HG02870 (cell line): ENCODE data around the gene FUT3.
"Not testable (repeated sequence)": the region's sequence is repeated elsewhere in the genome, so short reads cannot be mapped to it uniquely, and the experiment has no call there.

Experiments
- ATAC-seq: cut with Tn5 transposase; IDR thresholded peaks from one replicate; pipeline ENCODE4 v1.9.1; 2021; ENCODE audit warnings: mild to moderate bottlenecking, moderate library complexity; ENCODE audit not compliant: unreplicated experiment

FUT3 gene

DNA sequence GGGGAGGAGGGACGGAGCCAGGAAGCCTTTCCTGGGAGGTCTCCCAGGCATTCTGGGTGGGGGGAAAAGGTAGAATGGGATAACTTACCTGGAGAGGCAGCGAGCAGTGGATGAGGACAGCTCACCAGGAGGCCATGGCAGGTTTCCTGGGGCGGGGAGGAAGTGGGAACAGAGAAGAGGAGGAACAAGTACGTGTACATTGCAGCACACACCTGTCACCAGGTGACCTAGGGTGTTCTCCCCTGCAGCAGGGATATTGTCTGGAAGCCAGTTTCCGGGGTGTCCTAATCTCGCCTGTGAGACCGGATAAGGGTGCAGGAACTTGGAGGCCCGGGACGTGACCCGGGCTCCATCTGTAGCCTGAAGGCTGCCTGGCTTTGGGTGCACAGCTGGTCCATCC lies at the start of gene FUT3:
TSS of gene FUT3 (minus strand) at position 148 of the 400 bp plus-strand sequence.
- ATAC-seq: no peak

DNA sequence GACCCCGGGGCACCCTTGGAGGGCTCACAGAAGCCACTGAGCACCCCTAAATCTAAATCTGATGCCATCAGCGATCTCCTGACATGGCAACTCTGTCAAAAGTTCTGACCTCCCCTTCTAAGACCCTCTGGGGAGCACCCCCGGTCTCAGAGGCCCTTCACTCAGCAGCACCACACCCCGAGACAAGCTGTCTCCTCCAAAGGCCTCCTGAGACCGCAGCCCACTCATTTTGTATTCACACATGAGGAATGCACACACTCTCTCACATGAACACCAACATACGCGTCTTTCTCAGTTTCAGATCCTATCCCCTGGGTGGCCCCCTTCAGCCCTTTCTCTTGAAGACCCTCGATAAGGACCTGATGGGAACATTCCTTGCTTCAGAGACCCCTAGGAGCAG lies 49.7 kb upstream of the FUT3 start:
- ATAC-seq: no peak

DNA sequence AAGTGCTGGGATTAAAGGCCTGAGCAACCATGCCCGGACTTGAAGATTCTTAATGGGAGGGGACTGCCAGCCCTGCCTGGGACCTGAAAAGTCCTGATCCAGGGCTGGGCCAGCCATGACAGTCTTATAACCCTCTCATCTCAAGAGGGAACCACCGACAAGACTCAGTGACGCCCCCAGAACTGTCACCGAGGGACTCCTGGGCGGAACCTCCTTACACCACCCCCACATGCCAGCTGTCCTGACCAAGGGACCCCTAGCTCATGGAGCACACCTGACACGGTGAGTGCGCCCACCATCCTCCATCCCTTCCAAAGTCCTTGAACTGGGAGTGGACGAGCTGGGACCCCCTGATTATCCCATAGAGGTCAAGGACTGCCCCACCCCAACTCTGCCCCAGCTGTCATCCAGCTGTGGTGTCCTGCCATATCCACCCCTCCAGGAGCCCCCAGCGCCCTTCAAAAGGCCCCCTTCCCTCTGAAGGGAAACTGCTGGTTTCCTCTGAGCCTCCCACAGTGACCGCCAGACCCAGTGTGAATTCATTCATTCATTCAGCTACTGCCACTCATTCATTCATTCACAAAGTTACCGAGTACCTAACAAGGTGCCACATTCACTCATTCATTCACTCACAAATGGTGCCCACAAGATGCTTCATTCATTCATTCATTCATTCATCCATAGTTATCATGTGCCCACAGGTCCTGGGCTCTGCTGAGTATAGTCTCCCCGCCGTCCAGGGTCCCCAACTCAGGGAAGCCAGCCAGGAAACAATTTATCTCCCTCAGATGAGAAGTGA lies 48.7 kb upstream of the FUT3 start:
- ATAC-seq: no peak

DNA sequence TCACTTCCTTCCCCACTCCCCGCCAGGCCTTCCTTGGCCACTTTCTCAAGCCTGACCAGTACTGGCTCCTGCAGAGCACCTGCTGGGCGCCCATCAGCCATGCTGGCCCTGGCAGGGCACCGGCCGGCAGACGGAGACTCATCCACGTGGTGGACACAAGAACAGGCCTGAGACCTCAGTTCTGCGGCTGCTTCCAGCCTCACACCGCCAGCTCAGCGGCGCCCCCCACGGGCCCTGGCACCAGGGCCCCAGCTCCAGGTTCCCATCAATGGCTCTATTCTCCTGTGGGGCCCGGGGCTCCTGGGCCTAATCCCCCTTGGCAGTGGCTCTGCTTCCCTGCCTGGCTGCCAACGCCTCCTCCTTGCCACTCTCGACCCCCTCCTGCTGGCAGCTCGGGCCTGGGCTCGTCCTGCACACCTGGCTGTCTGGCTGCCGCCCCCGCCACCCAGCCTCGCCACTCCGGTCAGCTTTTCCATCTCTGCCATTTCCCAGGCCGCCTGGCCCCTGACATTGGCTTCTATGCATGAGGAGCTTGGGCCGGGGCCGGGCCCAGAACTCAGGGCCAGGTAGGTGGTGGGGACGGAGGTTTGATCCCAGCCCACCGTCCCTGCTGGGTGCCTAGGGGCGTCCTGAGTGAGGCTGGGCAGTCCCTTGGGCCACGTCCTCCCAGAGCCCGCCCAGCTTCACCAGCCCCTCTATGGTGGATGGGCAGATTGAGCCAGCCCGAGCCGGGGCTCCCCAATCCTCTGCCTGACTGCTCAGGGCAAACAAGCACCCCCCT lies 46.1 kb upstream of the FUT3 start:
- ATAC-seq: no peak

DNA sequence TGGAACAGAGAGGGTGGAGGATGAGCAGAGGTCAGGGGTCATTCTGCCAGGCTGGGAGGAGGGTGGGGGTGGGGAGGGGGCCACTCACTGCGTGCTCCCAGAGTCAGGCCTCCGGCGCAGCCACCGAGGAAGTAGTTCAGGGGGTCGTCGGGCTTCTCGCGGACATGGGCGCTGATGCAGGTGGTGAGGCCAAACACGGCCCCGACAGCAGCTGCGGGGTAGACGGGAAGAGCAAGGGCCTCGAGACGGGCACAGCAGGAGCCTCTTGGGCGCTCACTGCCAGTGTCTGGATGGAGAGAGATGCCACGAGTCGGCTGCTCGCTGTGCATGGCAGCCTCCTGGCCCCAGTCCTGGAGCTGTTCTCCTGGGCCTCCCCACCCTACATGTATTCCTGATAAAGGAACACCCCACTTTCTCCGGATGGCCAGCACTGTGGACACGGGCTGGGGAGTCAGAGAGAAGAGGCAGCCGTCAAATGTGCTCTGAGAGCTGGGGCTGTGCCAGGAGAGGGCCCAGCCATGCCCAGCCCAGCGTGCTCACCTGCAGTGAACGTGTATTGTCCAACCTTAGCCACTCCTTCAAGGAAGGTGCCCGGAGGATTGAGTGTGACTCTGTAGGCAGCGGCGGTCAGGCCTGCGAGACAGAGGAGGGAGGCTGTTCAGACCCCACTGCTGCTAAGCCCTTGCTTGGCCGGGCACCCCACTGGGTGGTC lies 45.3 kb upstream of the FUT3 start:
- ATAC-seq: no peak

DNA sequence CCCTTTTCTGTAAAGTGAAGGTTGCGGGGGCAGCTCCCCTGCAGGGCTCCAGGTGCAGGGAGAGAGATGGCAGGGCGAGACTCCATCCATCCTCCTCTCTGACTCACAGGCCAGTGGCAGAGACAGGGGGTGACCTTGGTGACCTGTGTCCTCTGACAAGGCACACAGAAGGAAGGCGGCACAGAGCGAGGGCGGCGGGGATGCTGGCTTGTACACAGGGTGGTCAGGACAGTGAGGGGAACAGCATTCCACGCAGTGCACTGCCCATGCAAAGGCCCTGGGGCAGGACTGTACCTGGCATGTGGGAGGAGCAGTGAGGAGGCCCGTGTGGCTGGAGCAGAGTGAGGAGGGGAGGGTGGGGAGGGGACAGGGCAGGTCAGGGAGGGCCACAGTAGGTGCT lies 44.6 kb upstream of the FUT3 start:
- ATAC-seq: no peak

DNA sequence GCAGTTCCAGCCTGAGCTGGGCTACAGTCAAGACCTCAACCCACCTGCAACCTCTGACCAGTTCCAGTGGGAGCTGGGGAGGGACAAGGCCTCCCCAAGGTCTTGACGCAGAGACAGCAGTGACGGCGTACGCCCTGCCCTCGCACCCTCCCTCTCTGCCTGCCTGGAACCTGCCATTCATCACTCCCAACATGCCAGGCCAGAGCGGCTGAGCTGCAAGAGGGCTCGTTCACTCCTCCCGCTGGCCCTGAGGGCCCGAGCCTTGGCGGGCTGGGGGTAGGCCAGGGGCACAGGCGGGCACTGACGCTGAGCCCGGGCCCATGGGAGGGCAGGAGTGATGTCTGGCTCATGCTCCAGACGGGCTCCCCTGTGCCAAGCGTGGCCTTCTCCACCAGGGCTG lies 44.2 kb upstream of the FUT3 start:
- ATAC-seq: no peak

DNA sequence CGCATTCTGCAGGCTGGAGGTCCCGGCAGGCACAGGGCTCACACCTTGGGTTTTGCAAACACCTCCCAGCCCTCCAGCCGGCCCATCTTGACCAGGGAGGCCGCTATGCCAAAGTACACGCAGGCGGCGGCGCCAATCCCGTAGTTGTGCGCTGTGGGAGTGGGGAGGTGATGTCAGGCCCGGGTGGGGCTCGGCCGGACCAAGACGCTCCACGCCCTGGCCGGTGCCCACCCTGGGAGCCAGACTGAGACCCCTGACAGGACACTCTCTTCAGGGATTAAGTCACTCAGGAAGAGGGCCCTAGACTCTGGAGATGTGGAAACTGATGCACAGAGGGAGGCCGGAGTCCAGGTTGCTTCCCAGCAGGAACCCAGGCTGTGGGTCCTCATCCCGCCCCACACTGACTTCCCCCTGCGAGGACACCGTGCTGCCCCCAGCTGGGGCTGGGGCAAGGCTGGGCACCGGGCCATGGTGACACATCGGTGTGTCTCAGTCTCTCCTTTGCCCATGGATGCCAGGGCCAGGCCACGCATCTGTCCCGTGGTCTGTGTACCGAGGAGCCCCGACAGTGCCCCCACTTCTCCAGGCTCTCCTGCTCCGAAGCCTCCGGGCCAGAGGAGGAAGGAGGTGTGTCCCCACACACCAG lies 43.6 kb upstream of the FUT3 start:
- ATAC-seq: no peak

DNA sequence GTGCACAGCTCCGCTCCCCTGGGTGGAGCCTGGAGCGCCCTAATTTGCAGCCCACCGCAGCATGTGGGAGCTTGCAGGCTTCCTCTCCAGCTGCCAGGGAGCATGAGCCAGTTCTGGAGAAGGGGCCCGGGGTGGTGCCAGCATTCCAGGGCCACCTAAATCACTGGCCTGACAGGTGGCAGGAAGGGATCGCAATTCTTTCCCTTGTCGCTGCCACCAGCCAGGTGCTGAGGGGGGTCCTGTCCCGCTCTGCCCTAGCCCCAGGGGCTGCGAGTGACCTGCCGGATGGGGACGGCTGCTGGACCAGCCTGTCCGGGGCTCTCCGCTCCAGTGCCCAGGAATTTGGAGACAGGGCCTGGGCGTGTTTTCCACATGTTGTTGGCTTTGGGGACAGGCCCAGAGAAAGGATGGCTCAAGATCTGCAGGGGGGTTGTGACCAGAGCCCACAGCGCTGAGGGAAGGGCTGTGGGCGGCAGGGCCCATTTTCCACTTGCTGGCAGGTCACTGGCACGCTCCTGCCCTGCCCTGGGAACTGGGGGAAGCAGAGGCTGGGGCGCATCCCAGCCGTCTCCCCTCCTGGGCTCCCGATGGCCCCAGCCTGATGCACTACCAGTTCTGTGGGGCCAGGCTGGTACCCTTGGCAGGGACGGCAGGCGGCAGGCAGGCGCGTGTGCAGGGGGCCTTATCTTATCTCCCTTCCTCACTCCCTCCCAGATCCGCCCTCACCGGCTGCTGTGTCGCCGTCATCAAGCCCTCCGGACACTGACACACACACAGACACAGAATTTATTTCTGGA lies 42.9 kb upstream of the FUT3 start:
- ATAC-seq: no peak

DNA sequence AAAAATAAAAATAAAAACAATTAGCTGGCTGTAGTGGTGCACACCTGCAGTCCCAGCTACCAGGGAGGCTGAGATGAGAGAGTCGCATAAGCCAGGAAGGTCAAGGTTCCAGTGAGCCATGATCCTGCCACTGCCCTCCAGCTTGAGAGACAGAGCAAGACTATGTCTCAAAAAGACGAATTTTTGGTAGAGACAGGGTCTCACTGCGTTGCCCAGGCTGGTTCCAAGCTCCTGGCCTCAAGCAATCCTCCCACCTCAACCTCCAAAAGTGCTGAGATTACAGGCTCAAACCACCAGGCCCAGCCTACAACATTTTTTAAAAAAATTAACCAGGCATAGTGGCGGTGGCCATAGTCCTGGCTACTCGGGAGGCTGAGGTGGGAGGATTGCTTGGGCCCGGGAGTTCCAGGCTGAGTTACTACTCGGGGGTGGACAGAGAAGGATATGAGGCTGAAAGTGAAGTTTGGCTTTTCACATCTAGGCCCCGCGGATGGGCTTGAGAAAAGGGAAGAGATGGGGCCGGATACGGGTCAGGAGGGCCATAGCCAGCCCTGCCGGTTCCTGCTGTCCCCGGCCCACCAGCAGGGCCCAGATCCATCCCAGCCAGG lies 42.2 kb upstream of the FUT3 start:
- ATAC-seq: no peak

DNA sequence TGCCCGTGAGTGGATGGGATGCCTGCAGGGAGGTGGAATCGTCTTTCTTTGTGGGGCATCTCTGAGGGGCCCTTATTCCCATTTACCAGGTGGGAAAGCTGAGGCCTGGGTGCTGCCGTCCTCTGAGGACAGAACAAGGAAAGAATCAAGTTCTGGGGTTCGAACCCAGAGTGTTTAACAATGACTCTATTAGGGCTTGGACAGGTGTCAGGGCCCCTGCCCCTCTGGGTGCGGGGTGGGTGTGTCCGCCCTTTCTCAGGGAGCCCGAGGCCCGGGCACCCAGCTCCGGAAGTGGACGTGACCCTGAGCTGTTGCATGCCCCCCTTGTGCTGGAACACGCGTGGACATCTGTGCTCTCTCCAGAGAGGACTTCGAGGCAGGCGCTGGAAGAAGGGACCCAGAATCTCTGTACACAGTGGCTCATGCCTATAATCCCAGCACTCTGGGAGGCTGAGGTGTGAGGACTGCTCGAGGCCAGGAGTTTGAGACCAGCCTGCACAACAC lies 41.6 kb upstream of the FUT3 start:
- no peak for ATAC-seq

DNA sequence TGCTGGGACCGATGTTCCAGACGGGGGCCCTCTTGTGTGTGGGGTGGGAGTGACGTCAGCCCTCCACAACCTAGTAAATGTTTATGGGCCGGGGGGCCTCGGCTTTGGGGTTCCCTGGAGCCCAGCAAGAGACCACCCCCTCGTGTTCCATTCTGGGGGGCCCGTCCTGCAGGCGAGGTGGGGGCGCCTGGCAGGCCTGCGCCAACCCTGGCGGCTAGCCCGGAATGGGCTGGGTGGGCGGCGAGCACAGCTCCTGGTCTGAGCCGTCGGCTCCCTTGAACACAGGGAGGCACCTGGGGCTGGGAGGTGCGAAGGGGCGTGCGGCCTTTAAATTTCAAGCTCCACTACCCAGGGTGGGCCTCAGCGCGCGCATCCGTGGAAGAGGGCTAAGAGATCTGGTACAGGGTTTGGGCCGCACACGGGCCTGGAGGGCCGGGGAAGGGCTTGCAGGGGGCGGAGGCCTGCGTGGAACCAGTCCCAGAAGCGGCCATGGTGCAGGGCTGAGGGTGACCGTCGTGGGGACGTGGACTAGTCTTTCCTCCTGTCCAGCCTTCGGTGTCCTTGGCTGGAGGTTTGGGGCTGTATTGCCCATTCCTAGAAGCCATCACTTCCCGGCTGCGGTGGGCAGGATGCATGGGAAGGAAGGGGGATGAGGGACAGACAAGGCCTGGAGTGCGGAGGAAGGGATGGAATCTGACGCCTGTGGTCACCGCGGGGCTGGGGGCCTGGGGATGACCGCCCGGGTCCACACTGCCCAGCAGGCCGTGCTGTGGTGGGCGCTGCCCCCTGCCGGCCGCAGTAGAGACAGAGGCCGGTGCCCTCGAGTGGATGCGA lies 40.9 kb upstream of the FUT3 start:
- no peak for ATAC-seq

DNA sequence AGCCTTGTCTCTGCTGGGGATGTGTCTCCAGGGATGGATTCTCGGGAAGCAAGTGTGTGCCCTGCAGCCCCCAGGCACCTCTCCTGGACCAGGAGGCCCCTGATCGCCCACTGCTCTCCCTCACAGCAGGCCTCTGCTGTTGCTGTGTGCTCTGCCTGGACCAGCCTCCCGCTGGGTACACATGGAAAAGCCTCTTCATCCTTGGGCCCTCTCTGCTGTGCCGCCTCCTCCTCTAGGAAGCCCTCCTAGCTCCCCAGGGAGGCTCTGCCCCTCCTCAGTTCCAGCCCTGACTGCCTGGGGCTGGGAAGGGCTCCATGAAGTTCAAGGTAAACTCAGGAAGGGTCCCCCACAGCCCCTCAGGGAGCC lies 40.3 kb upstream of the FUT3 start:
- no peak for ATAC-seq

DNA sequence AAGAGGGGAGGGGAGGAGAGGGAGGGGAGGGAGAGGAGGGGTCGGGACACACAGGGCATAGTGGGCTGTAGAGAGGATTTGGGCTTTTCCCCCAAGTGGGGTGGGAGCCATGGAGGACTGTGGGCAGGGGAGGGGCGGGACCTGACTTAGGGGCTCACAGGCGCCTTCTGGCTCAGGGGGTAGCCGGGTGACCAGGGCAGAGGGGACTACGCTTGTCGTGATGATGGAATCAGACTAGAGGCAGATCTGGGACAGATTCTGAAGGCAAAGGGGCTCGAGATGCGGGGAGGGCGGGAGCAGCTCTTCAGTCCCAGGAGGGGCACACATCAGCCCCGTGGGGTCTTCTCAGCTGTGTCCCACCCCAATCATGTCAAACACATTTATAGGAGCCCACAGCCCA lies 38.9 kb upstream of the FUT3 start:
- no peak for ATAC-seq

DNA sequence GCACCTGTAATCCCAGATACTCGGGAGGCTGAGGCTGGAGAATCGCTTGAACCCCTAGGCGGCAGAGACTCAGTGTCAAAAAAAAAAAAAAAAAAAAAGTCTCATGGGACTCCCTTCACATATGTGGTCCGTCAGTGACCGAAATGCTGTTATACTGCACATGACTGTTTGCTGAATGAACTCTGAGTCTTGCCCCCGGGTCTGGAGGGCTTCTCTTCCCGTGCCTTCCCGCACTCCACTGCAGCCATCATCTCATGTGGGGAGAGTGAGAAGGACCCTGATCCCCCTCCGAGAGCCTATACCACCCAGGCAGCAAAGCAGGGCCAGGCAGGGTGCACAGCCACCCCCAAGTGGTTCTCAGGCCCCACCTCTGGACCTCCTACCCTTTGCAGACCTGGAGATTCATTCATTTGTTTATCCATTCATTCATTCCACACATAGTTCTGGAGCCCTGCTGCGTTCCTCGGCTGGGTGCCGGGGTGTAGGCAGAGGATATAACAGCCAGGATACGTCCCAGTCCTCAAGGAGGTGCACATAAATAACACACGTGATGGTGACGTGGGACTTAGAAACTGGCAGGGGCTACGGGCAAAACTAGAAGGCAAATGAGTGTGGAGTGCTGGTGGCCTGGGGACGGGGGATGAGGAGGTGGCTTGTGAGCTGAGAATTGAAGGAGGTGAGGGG lies 38.2 kb upstream of the FUT3 start:
- ATAC-seq: no peak

DNA sequence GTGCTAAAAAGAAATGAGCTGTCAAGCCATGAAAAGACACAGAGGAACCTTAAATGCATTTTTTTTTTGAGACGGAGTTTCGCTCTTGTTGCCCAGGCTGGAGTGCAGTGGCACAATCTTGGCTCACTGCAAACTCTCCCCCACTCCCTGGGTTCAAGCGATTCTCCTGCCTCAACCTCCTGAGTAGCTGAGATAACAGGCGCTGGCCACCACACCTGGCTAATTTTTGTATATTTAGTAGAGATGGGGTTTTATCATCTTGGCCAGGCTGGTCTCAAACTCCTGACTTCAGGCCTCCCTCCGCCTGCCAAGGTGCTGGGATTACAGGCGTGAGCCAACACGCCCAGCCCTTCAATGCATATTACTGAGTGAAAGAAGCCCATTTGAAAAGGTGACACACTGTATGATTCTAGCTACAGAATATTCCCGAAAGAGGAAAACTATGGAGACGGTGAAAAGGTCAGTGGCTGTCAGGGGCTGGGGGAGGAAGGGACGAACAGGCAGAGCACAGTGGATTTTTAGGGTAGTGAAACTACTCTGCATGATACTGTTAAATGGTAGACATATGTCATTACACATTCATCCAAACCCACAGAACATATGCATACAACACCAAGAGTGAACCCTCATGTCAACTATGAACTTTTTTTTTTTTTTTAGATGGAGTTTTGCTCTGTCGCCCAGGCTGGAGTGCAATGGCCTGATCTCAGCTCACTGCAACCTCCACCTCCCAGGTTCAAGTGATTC lies 33.0 kb upstream of the FUT3 start:
- not testable (repeated sequence) for ATAC-seq

DNA sequence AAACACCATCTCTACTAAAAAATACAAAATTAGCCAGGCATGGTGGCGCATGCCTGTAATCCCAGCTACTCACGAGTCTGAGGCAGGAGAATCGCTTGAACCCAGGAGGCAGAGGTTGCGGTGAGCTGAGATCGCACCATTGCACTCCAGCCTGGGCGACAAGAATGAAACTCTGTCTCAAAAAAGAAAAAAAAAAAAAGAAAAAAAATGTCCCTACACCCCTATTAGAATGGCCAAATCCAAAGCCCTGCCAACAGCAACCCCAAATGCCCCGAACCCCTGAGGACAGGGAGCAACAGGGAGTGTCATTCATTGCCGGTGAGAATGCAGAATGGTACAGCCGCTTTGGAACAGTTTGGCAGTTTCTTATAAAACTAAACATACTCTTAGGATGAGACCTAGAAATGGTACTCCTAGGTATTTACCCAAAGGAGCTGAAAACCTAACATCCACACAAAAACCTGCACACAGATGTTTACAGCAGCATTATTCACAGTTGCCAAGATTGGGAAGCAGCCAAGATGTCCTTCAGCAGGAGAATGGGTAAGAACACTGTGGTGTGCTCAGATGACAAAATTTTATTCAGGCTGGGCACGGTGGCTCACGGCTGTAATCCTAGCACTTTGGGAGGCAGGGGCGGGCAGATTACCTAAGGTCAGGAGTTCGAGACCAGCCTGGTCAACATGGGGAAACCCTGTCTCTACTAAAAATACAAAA lies 32.1 kb upstream of the FUT3 start:
- not testable (repeated sequence) for ATAC-seq
